ENCODE measurements around the gene EHD2. TPM values are rescaled to one million over a fixed set of nuclear protein-coding genes. Genes with fewer than 3 reads are reported as not detected.

The EHD2 gene
- polyA plus RNA-seq, 1 donor from 2014 or later, result not detected

DNA sequence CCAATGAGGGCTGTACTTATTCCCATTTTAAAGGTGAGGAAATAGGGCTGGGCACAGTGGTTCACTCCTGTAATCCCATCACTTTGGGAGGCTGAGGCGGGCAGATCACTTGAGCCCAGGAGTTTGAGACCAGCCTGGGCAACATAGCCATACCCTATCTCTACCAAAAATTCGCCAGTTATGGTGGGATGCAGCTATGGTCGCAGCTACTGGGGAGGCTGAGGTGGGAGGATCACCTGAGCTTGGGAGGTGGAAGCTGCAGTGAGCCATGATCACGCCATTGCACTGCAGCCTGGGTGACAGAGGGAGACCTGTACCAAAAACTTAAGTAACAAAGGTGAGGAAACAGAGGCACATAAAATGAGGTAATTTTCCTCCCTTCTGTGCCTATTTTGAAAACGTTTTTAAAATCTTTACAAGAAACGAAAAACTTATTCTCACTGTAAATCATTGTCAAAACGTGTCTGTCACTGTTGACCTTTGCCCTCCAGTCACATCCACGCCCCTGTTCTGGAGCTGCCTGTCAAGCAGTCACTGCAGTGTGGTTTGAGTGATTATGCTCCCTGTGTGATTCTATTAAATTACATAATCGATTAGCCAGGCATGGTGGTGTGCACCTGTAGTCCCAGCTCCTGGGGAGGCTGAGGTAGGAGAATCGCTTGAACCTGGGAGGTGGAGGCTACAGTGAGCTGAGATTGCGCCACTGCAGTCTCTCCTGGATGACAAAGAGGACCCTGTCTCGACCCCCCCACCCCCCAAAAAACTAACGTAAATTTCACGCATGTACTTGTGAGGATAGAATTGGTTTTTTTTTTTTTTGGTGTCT lies 44.6 kb downstream of the EHD2 start:
- Histone ChIP-seq H3K4me3 (ENCODE audit: low read length) (no peak overlapping the region), H3K4me2 (ENCODE audit: low read length) (no peak overlapping the region), H3F3A (ENCODE audit: insufficient read depth, low read length, poor library complexity, severe bottlenecking) (no peaks in the 10 kb centered on the region), H3K27me3 (ENCODE audit: insufficient read depth, low read depth, low read length) (no peaks in the 10 kb centered on the region), H4K20me1 (ENCODE audit: insufficient read depth) (no peaks in the 10 kb centered on the region), H3K9me2 (ENCODE audit: insufficient read depth, low read length) (no peaks in the 10 kb centered on the region), H3K79me2 (replicated peaks; ENCODE audit: insufficient read depth, low read length) (no peaks in the 10 kb centered on the region), H3K9ac (ENCODE audit: low read length) (no peak overlapping the region), H3K9me3 (ENCODE audit: low read length) (no peaks in the 10 kb centered on the region), H3K36me3 (ENCODE audit: insufficient read depth, low read length) (no peaks in the 10 kb centered on the region), H3K27ac (ENCODE audit: low read length) (no peak overlapping the region), H2AFZ (ENCODE audit: low read depth, low read length) (no peak overlapping the region)
- TF ChIP-seq EP300 (conservative IDR thresholded peaks at IDR 0.05; ENCODE audit: poor library complexity, severe bottlenecking) (no peak), CTCF (IDR thresholded peaks at IDR 0.05; ENCODE audit: poor library complexity, severe bottlenecking) (no peak), RAD21 (conservative IDR thresholded peaks at IDR 0.05) (no peak), MXI1 (conservative IDR thresholded peaks at IDR 0.05; ENCODE audit: poor library complexity, severe bottlenecking) (no peak)

DNA sequence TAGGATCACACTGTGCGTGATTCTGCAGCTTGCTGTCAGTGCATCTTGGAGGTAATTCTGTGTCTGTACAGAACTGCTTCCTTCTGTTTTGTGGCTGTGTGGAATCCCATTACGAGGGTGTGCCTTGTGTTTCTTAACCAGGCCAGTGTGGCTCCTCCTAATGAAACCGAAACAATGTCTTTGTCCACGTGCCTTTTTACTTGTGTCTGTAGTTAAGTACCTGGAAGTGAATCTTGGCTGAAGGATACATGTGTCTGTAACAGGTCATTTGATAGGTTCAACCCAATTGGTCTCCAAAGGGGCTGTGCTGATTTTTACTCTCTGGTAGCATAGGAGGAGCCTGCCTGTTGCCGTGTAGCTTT lies 45.2 kb downstream of the EHD2 start:
- Histone ChIP-seq H3K4me2 (ENCODE audit: low read length) (no peak overlapping the region), H3K27me3 (ENCODE audit: insufficient read depth, low read depth, low read length) (no peaks in the 10 kb centered on the region), H4K20me1 (ENCODE audit: insufficient read depth) (no peaks in the 10 kb centered on the region), H3K9me2 (ENCODE audit: insufficient read depth, low read length) (no peaks in the 10 kb centered on the region), H3K27ac (ENCODE audit: low read length) (no peak overlapping the region), H3F3A (ENCODE audit: insufficient read depth, low read length, poor library complexity, severe bottlenecking) (no peaks in the 10 kb centered on the region), H3K9me3 (ENCODE audit: low read length) (no peaks in the 10 kb centered on the region), H3K79me2 (replicated peaks; ENCODE audit: insufficient read depth, low read length) (no peaks in the 10 kb centered on the region), H3K9ac (ENCODE audit: low read length) (no peak overlapping the region), H2AFZ (ENCODE audit: low read depth, low read length) (no peak overlapping the region), H3K4me3 (ENCODE audit: low read length) (no peak overlapping the region), H3K36me3 (ENCODE audit: insufficient read depth, low read length) (no peaks in the 10 kb centered on the region)
- TF ChIP-seq MXI1 (conservative IDR thresholded peaks at IDR 0.05; ENCODE audit: poor library complexity, severe bottlenecking) (no peak), CTCF (IDR thresholded peaks at IDR 0.05; ENCODE audit: poor library complexity, severe bottlenecking) (no peak), RAD21 (conservative IDR thresholded peaks at IDR 0.05) (no peak), SMC3 (conservative IDR thresholded peaks at IDR 0.05; ENCODE audit: poor library complexity) (no peak), POLR2AphosphoS5 (IDR thresholded peaks at IDR 0.05) (no peak), EP300 (conservative IDR thresholded peaks at IDR 0.05; ENCODE audit: poor library complexity, severe bottlenecking) (no peak), REST (IDR thresholded peaks at IDR 0.05; ENCODE audit: borderline replicate concordance) (no peak)

Measured in neural cell (in vitro differentiated cells).